Lower leg skin (tissue), 4 donors: ENCODE data around the gene IMMP2L. TPM values are rescaled to one million over a fixed set of nuclear protein-coding genes. Genes with fewer than 3 reads are reported as not detected.
"Not testable (repeated sequence)": the region's sequence is repeated elsewhere in the genome, so short reads cannot be mapped to it uniquely, and the experiment has no call there.

Source experiments
- DNase-seq, 2 donors: peaks; one replicate each; pipeline ENCODE4 v3.0.0-alpha.2; 2019; ENCODE audit warnings: low spot score in 2 of 2
- H3K4me3 ChIP-seq: fragments of 200-600 bp; sonication (generic); 2 replicates; pipeline ENCODE4 v1.5.1; 2017; ENCODE audit warnings: mild to moderate bottlenecking, low read depth; ENCODE audit not compliant: poor library complexity, severe bottlenecking
- CTCF ChIP-seq, 3 donors: fragments of 450-650 bp; IDR thresholded peaks; one replicate each; pipeline ENCODE4 v1.5.1; 2016; ENCODE audit warnings: antibody characterized with exemption in 3 of 3, mild to moderate bottlenecking in 3 of 3, moderate library complexity in 2 of 3
- POLR2A ChIP-seq, 2 donors: fragments of 450-650 bp; IDR thresholded peaks; one replicate each; pipeline ENCODE4 v1.6.1; 2016 to 2017; ENCODE audit warnings: antibody characterized with exemption in 2 of 2, mild to moderate bottlenecking in 1 of 2, moderate library complexity in 1 of 2
- WGBS, 2 donors: methylation state at CpG; one replicate each; pipeline ENCODE4 v1.1.5; 2018; 5-methylcytosine and 5-hydroxymethylcytosine counted together
- intact Hi-C: fragments of 100-400 bp; cut with DNase I; formaldehyde crosslinking; loops from one replicate; pipeline ENCODE4 v1.15.0; 2023; ENCODE audit warnings: low total_unique reads
- total RNA-seq, 4 donors: library from RNA; depleted of rRNA; stranded (reverse); fragments of >200 nt; gene quantifications; one replicate each; pipeline ENCODE4 v1.1.0, GENCODE V29; 2016

Gene IMMP2L
- total RNA-seq, 4 donors from 2014 or later: 13.6 to 16.8 (median 16.4) TPM

DNA sequence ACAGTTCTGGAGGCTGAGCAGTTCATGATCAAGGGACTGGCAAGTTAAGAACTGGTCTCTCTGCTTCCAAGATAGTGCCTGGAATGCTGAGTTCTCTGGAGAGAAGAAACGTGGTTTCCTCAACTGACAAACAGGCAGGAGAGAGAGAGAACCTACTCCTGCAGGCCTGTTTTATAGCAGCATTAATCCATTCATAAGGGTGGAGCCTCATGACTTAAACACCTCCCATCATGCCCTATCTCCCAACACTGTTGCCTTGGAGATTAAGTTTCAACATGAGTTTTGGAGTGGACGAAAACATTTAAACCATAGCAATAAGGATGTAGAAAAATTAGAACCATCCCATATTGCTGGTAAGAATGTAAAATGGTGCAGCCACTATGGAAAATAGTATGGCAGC, 32.3 kb upstream of the IMMP2L start:
- WGBS, 2 donors: 52 to 57% methylated on average over 2 of the region's 2 CpGs
- intact Hi-C loops: no loop called here
- TF ChIP-seq POLR2A (IDR thresholded peaks at IDR 0.05) (no peak), CTCF (IDR thresholded peaks at IDR 0.05) (no peak)

GRCh38 chr7:111593343-111593742, 31.1 kb upstream of the IMMP2L start:
- intact Hi-C loops: no loop called here
- TF ChIP-seq POLR2A (IDR thresholded peaks at IDR 0.05) (no peak), CTCF (IDR thresholded peaks at IDR 0.05) (no peak)
- 32 to 41% methylated on average over 2 of the region's 2 CpGs for WGBS, 2 donors
- no peak for DNase-seq
- no peak overlapping the region for H3K4me3 ChIP-seq

More for the DNA sequence above, 32.3 kb upstream of the IMMP2L start:
- DNase-seq: no peak
- H3K4me3 ChIP-seq: no peak overlapping the region

DNA sequence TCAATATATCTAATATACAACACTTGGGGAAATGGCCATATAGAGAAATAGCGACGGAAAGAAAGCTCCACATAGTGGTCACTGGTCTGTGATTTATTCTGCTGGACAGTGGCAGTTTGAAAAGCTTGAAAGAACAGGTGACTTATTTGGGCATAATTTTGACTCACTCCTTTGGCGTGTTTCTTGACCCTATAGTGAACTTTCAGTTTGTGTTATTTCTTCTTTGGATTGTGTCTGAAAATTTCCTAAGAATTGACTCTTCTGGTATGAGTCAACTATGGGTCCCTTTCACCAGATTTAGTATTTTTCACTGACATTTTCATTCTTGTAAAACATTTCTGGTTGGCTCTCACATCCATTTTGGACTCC, 25.8 kb upstream of the IMMP2L start:
- no peak for DNase-seq
- no peak for TF ChIP-seq POLR2A (IDR thresholded peaks at IDR 0.05)
- TF ChIP-seq CTCF (IDR thresholded peaks at IDR 0.05): no peak
- intact Hi-C loops: no loop called here
- 86 to 88% methylated on average over 3 of the region's 3 CpGs for WGBS, 2 donors
- H3K4me3 ChIP-seq: no peak overlapping the region

GRCh38 chr7:111587410-111588064, 25.2 kb upstream of the IMMP2L start:
- no peak overlapping the region for H3K4me3 ChIP-seq
- TF ChIP-seq POLR2A (IDR thresholded peaks at IDR 0.05) (no peak), CTCF (IDR thresholded peaks at IDR 0.05) (no peak)
- WGBS, 2 donors: 87 to 88% methylated on average over 10 of the region's 10 CpGs
- intact Hi-C loops: no loop called here
- no peak for DNase-seq

DNA sequence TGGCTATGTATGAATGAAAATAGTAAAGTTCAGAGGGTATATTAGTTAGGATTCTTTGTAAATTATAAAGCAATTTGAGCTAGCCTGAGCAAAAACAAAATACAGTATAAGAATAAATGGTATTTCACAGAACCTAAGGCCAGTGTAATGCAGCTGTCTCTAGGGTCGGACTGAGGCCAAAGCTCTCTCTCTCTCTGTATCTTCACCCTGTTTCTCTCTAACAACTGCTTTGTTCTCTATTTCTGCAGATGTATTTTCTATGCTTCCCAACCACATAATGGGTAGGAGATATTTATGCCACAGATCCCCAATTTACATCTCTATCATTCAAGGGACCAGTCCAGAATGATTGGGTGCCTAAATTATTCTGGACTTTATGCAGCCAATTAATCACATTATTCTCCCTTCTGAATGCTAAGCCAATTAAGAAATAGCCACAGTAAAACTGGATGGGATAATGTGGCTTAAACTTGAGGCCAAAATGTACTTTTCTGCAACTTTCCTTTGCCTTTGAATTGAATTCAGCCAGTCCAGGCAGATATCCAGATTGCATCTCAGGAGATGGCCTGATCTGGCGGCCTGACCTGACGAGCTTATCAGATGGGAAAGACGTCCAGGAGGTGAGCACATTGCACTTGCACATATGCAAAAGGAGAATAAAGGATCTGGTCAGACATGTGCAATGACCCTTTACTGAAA, 24.6 kb upstream of the IMMP2L start:
- intact Hi-C loops: no loop called here
- no peak for DNase-seq
- TF ChIP-seq CTCF (IDR thresholded peaks at IDR 0.05) (no peak), POLR2A (IDR thresholded peaks at IDR 0.05) (no peak)
- WGBS, 2 donors: 70 to 71% methylated on average over 4 of the region's 4 CpGs
- no peak overlapping the region for H3K4me3 ChIP-seq

DNA sequence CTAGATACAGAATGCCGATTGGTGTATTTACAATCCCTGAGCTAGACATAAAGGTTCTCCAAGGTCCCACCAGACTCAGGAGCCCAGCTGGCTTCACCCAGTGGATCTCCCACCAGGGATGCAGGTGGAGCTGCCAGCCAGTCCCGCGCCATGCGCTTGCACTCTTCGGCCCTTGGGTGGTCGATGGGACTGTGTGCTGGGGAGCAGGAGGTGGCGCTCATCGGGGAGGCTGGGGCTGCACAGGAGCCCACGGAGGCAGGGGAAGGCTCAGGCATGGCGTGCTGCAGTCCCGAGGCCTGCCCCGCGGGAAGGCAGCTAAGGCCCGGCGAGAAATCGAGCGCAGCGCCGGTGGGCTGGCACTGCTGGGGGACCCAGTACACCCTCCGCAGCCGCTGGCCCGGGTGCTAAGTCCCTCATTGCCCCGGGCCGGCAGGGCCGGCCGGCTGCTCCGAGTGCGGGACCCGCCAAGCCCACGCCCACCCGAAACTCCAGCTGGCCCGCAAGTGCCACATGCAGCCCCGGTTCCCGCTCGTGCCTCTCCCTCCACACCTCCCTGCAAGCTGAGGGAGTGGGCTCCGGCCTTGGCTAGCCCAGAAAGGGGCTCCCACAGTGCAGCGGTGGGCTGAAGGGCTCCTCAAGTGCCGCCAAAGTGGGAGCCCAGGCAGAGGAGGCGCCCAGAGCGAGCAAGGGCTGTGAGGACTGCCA, 19.6 kb upstream of the IMMP2L start:
- DNase-seq, intact Hi-C loops, H3K4me3 ChIP-seq: not testable (repeated sequence)
- WGBS, 2 donors: 88 to 98% methylated on average over 20 to 36 of the region's 40 CpGs

DNA sequence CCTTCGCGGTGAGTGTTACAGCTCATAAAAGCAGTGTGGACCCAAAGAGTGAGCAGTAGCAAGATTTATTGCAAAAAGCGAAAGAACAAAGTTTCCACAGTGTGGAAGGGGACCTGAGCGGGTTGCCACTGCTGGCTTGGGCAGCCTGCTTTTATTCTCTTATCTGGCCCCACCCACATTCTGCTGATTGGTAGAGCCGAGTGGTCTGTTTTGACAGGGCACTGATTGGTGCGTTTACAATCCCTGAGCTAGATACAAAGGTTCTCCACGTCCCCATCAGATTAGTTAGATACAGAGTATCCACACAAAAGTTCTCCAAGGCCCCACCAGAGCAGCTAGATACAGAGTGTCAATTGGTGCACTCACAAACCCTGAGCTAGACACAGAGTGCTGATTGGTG, 18.9 kb upstream of the IMMP2L start:
- intact Hi-C loops, DNase-seq, H3K4me3 ChIP-seq: not testable (repeated sequence)
- WGBS, 2 donors: 97 to 99% methylated on average over 7 of the region's 7 CpGs
